Measurements from ENCODE around the gene HPCAL4. TPM values are rescaled to one million over a fixed set of nuclear protein-coding genes. Genes with fewer than 3 reads are reported as not detected.

Gene HPCAL4
- total and polyA plus RNA-seq, 7 experiments from 2014 or later: 2.9 to 49.0 (median 12.0) TPM

DNA sequence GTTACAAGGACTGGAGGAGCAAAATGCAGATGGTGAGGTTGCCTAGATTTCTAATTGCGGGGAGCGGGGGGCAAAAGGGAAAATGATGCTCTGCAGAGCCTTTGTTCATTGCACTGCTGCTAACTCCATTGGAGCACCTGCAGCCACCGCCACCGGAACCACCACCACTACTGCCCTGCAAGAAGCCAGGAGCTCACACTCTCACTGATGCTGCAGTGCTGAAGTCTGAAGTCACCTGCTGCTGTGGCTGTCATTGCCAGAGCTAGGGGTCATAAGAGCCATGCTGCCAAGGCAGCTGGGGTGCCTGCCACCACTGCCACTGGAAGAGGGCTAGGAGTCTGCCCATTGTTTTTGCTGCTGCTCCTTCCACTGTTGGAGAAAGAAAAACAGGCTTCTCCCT is 7.3 kb upstream of the HPCAL4 start:
- no peak overlapping the region for H3K4me3 ChIP-seq (ENCODE audit: low read length)
- H3K4me1 Mint-ChIP-seq: peaks cover 0 to 17% (median 0%) of the 10 kb centered on the region in 7 donors
- no peak overlapping the region for H3K27ac ChIP-seq (ENCODE audit: low read depth, low read length)
- H3K9me3 ChIP-seq (ENCODE audit: control insufficient read depth in 2 of 3, low read length in 3 of 3): no peaks in the 10 kb centered on the region
- no peaks in the 10 kb centered on the region for H3K27me3 ChIP-seq (ENCODE audit: control insufficient read depth in 2 of 2, insufficient read depth in 2 of 2, low read length in 2 of 2)
- ATAC-seq: no peak
- H3K36me3 ChIP-seq (ENCODE audit: control insufficient read depth in 2 of 3, insufficient read depth in 3 of 3, low read length in 3 of 3): no peaks in the 10 kb centered on the region
- no peak overlapping the region for H3K4me3 Mint-ChIP-seq
- ChIA-PET CTCF (interaction anchor here (1.3 kb wide), 1 partner anchor 14 kb away, joined by 6 read pairs; no protein-coding TSS in a partner anchor), POLR2A (no interaction called here)
- intact Hi-C loops (cut with micrococcal nuclease): no loop called here
- no peak overlapping the region for H3K27ac Mint-ChIP-seq
- no peak for DNase-seq
- no peaks in the 10 kb centered on the region for H3K9me3 Mint-ChIP-seq
- peaks cover 0 to 60% (median 10%) of the 10 kb centered on the region in 5 donors for H3K27me3 Mint-ChIP-seq
- no peaks in the 10 kb centered on the region for H3K36me3 Mint-ChIP-seq
- H3K4me1 ChIP-seq (ENCODE audit: control insufficient read depth in 2 of 2, insufficient read depth in 2 of 2, low read length in 2 of 2): no peaks in the 10 kb centered on the region

DNA sequence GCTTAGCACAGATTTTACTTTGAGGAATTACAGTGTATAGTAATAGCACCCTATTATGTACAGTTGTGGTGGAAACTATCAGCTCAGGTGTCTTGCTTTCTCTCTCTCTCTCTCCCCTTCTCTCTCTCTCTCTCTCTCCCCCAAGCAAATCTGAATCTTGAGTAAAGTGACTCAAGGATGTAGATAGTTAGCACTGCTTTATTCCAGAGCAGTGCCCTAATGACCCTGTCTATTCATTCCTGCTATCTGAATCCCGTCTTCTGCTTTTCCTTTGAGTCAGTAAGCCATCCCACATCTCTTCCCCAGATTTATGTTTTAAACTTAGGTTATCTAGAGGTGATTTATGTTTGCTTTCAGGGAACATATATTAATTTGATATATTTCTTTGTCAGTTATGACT is 5.2 kb upstream of the HPCAL4 start:
- H3K4me3 ChIP-seq (ENCODE audit: low read length): no peak overlapping the region
- H3K4me1 Mint-ChIP-seq: peaks cover 5 to 23% (median 8%) of the 10 kb centered on the region in 7 donors
- ATAC-seq (no peak), DNase-seq (no peak)
- H3K27ac Mint-ChIP-seq: peak overlapping the region in 1 of 9 donors; percentile 2
- no peaks in the 10 kb centered on the region for H3K9me3 Mint-ChIP-seq
- no peak overlapping the region for H3K4me3 Mint-ChIP-seq
- POLR2A ChIA-PET: no interaction called here
- peaks cover 0 to 66% (median 10%) of the 10 kb centered on the region in 5 donors for H3K27me3 Mint-ChIP-seq
- CTCF ChIA-PET: no interaction called here
- no peaks in the 10 kb centered on the region for H3K36me3 ChIP-seq (ENCODE audit: control insufficient read depth in 2 of 3, insufficient read depth in 3 of 3, low read length in 3 of 3)
- H3K27me3 ChIP-seq (ENCODE audit: control insufficient read depth in 2 of 2, insufficient read depth in 2 of 2, low read length in 2 of 2): no peaks in the 10 kb centered on the region
- no peak overlapping the region for H3K27ac ChIP-seq (ENCODE audit: low read depth, low read length)
- H3K4me1 ChIP-seq (ENCODE audit: control insufficient read depth in 2 of 2, insufficient read depth in 2 of 2, low read length in 2 of 2): peaks cover 8 to 16% of the 10 kb centered on the region in 2 donors
- intact Hi-C loops (cut with micrococcal nuclease): no loop called here
- H3K36me3 Mint-ChIP-seq: no peaks in the 10 kb centered on the region
- H3K9me3 ChIP-seq (ENCODE audit: control insufficient read depth in 2 of 3, low read length in 3 of 3): no peaks in the 10 kb centered on the region

DNA sequence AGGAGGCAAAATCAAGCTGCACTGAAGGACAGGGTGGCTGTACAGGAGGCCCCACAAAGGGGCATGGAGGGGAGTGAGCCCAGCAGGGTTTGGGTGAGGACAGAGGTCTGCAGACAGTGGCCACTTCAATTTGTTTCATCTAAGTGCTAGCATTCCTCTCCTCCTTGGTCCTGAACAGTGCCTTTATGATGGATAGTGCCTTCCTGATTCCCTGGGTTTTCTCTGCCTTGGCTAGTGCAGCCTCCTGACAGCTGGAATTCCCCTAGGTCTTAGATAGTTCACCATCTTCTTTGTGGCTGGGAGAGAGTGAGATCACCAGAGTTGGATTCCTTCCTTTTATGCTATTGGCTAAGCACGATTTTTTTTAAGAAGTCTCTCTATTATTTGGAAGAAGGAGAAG is 3.8 kb upstream of the HPCAL4 start:
- DNase-seq (no peak), ATAC-seq (no peak)
- no peaks in the 10 kb centered on the region for H3K9me3 Mint-ChIP-seq
- ChIA-PET POLR2A (interaction anchor here (0.9 to 6.2 kb wide), 2 partner anchors 14 to 23 kb away, joined by 5 to 76 read pairs; partner anchors contain the start of gene NT5C1A), CTCF (no interaction called here)
- H3K4me1 ChIP-seq (ENCODE audit: control insufficient read depth in 2 of 2, insufficient read depth in 2 of 2, low read length in 2 of 2): peaks cover 19 to 27% of the 10 kb centered on the region in 2 donors
- H3K27ac ChIP-seq (ENCODE audit: low read depth, low read length): no peak overlapping the region
- H3K36me3 Mint-ChIP-seq: no peaks in the 10 kb centered on the region
- H3K27me3 ChIP-seq (ENCODE audit: control insufficient read depth in 2 of 2, insufficient read depth in 2 of 2, low read length in 2 of 2): no peaks in the 10 kb centered on the region
- peak overlapping the region in 3 of 9 donors; percentile 24 to 66 (median 51) for H3K27ac Mint-ChIP-seq
- H3K4me1 Mint-ChIP-seq: peaks cover 15 to 35% (median 20%) of the 10 kb centered on the region in 7 donors
- intact Hi-C loops (cut with micrococcal nuclease): no loop called here
- H3K27me3 Mint-ChIP-seq: peaks cover 0 to 69% (median 7%) of the 10 kb centered on the region in 5 donors
- no peak overlapping the region for H3K4me3 Mint-ChIP-seq
- H3K4me3 ChIP-seq (ENCODE audit: low read length): no peak overlapping the region
- H3K36me3 ChIP-seq (ENCODE audit: control insufficient read depth in 2 of 3, insufficient read depth in 3 of 3, low read length in 3 of 3): no peaks in the 10 kb centered on the region
- no peaks in the 10 kb centered on the region for H3K9me3 ChIP-seq (ENCODE audit: control insufficient read depth in 2 of 3, low read length in 3 of 3)

DNA sequence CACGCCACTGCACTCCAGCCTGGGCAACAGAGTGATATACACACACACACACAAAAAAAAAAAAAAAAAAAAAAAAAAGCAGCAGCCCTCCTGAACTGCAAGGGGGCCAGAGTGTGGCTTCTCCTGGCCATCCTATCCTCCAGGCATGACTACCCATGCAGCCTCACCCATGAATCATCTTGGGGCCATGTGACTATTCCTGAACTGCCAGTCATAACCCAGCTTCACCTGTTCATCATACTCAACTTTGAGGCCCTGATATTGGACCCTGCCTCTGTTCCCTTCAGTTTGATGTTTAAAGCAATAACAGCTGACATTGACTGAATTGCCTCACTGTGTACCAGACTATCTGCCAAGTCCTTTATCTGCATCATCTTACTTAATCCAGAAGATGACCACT is 2.8 kb upstream of the HPCAL4 start:
- Histone ChIP-seq H3K9me3 (ENCODE audit: control insufficient read depth in 2 of 3, low read length in 3 of 3) (no peaks in the 10 kb centered on the region), H3K36me3 (ENCODE audit: control insufficient read depth in 2 of 3, insufficient read depth in 3 of 3, low read length in 3 of 3) (no peaks in the 10 kb centered on the region), H3K27ac (ENCODE audit: low read depth, low read length) (no peak overlapping the region), H3K27me3 (ENCODE audit: control insufficient read depth in 2 of 2, insufficient read depth in 2 of 2, low read length in 2 of 2) (no peaks in the 10 kb centered on the region), H3K4me3 (ENCODE audit: low read length) (no peak overlapping the region), H3K4me1 (ENCODE audit: control insufficient read depth in 2 of 2, insufficient read depth in 2 of 2, low read length in 2 of 2) (peaks cover 21 to 32% of the 10 kb centered on the region in 2 donors)
- H3K9me3 Mint-ChIP-seq: no peaks in the 10 kb centered on the region
- H3K27me3 Mint-ChIP-seq: peaks cover 0 to 74% (median 2%) of the 10 kb centered on the region in 5 donors
- H3K4me3 Mint-ChIP-seq: peak overlapping the region in 1 of 10 donors; percentile 29
- ChIA-PET POLR2A (interaction anchor here (1.1 to 6.2 kb wide), 2 partner anchors 13 to 45 kb away, joined by 3 to 76 read pairs; no protein-coding TSS in a partner anchor), CTCF (no interaction called here)
- ATAC-seq (no peak), DNase-seq (no peak)
- no peaks in the 10 kb centered on the region for H3K36me3 Mint-ChIP-seq
- intact Hi-C loops (cut with micrococcal nuclease): loop anchor here (5.0 kb wide), 3 partner anchors 208 to 838 kb away; partner anchors contain the start of genes MYCBP (in 1 of the 2), MYCL (in 1 of the 2) and ZNF684 (in 1 of the 2)
- peaks cover 18 to 42% (median 22%) of the 10 kb centered on the region in 7 donors for H3K4me1 Mint-ChIP-seq
- H3K27ac Mint-ChIP-seq: peak overlapping the region in 3 of 9 donors; percentile 3 to 66 (median 51)

DNA sequence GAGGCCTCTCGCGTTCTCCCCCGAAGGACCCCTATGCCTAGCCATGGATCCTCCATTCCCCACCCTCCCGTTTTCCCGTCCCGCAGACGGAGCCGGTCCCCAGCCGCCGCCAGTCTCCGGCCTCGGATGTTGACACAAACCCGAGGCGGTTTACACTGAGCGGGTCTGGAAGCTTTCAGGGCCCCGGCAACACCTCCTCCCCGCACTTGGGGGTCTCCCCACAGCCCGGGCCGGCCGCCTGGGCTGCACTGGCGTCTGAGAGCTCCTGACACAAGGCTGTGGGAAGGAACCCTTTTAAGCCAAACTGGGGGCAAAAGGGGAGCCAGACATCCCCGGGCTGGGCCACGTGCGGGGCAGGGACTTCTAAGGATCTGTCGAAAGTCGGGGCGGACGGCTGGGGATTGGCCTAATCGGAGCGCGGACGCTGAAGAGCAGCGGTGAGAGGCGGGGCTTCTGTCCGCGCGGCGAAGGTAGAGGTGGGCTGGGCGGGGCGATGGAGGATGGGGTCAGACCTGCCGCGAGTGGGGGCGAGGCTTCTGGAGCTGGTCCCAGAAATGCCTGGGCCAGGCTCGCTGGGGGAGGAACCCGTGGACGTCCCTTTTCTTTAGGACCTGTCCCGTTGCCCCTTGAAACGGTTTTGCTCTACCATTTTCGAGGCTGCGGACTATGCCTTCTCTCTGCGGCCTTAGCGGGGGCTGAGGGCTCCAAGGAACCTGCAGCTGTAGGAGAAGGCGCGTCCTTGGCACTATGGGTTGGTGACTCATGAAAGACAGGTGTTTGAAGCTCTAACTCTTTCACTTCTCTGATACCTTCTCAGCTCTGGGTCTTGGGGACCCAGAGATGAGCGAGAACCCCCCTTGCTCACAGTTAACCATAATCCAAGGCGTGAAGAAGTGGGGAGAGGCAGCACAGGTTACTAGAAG is 1.2 kb upstream of the HPCAL4 start:
- Mint-ChIP-seq H3K27ac (peak overlapping the region; percentile 60 to 93 (median 83)), H3K4me1 (peaks cover 22 to 48% (median 28%) of the 10 kb centered on the region in 7 donors), H3K9me3 (no peaks in the 10 kb centered on the region), H3K4me3 (peak overlapping the region; percentile 71 to 90 (median 86)), H3K36me3 (no peaks in the 10 kb centered on the region), H3K27me3 (peaks cover 0 to 70% (median 11%) of the 10 kb centered on the region in 5 donors)
- peak in 4 of 9 donors; percentile 18 to 43 (median 26) for DNase-seq
- Histone ChIP-seq H3K27me3 (ENCODE audit: control insufficient read depth in 2 of 2, insufficient read depth in 2 of 2, low read length in 2 of 2) (no peaks in the 10 kb centered on the region), H3K4me1 (ENCODE audit: control insufficient read depth in 2 of 2, insufficient read depth in 2 of 2, low read length in 2 of 2) (peaks cover 21 to 36% of the 10 kb centered on the region in 2 donors), H3K36me3 (ENCODE audit: control insufficient read depth in 2 of 3, insufficient read depth in 3 of 3, low read length in 3 of 3) (no peaks in the 10 kb centered on the region), H3K27ac (ENCODE audit: low read depth, low read length) (peak overlapping the region; percentile 69), H3K4me3 (ENCODE audit: low read length) (peak overlapping the region; percentile 89), H3K9me3 (ENCODE audit: control insufficient read depth in 2 of 3, low read length in 3 of 3) (no peaks in the 10 kb centered on the region)
- intact Hi-C loops (cut with micrococcal nuclease): loop anchor here (1.0 to 5.0 kb wide), 4 partner anchors 8 to 840 kb away; partner anchors contain the start of genes MYCBP (in 1 of the 2), MYCL (in 1 of the 2) and ZNF684 (in 1 of the 2)
- ATAC-seq: no peak
- POLR2A ChIA-PET: interaction anchor here (0.5 to 6.2 kb wide), 14 partner anchors 10 to 821 kb away, joined by 3 to 76 read pairs (median 3); partner anchors contain the start of genes NT5C1A and PPIE
- CTCF ChIA-PET: interaction anchor here (1.0 to 2.5 kb wide), 4 partner anchors 13 to 88 kb away, joined by 3 to 19 read pairs (median 4); partner anchors contain the start of gene NT5C1A

DNA sequence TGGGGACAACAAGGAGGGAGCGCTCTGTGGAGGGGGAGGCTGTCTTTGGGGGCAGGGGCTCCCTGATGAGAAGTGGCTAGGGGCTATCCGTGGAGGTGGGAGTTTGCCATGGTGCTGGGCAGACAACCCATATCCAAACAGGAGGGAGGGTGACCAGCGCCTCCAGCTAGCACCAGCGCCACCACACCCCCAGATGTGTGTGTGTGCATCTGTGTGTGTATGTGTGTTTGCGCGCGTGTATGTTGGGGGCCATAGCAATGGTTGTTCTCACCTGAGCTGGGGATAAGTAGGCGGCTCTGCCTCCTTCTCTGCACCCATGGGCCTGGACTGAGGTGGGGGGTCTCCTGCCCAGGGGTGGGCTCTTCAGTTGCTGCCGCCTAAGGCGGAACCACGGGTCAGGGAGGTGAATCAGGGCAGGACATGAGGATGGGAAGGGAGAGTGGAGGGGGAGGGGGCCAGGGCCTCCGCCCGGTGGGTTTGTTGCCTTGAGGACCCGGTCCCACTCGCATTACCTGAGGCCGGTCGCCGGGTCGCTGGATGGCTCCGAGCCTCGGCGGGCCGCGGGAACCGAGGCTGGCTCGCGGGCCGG is 345 bp downstream of the HPCAL4 start:
- H3K9me3 ChIP-seq (ENCODE audit: control insufficient read depth in 2 of 3, low read length in 3 of 3): no peaks in the 10 kb centered on the region
- ATAC-seq: no peak
- peak overlapping the region; percentile 89 for H3K4me3 ChIP-seq (ENCODE audit: low read length)
- Mint-ChIP-seq H3K4me3 (peak overlapping the region; percentile 69 to 90 (median 86)), H3K27ac (peak overlapping the region; percentile 47 to 92 (median 84)), H3K9me3 (no peaks in the 10 kb centered on the region), H3K4me1 (peaks cover 22 to 48% (median 28%) of the 10 kb centered on the region in 7 donors), H3K36me3 (peaks cover 0 to 4% (median 0%) of the 10 kb centered on the region in 5 donors), H3K27me3 (peaks cover 0 to 65% (median 13%) of the 10 kb centered on the region in 5 donors)
- ChIA-PET POLR2A (interaction anchor here (0.6 to 6.2 kb wide), 7 partner anchors 9 to 48 kb away, joined by 3 to 76 read pairs (median 11); partner anchors contain the start of genes NT5C1A and PPIE), CTCF (interaction anchor here (0.5 to 2.5 kb wide), 5 partner anchors 18 to 1697 kb away, joined by 3 to 19 read pairs (median 4); partner anchors contain the start of gene NT5C1A)
- peak overlapping the region; percentile 69 for H3K27ac ChIP-seq (ENCODE audit: low read depth, low read length)
- intact Hi-C loops (cut with micrococcal nuclease): loop anchor here (1.0 to 5.0 kb wide), 9 partner anchors 10 to 841 kb away; partner anchors contain the start of genes PPIE (in 2 of the 2), CAP1 (in 1 of the 2), MYCBP (in 1 of the 2) and MYCL (in 1 of the 2)
- no peaks in the 10 kb centered on the region for H3K27me3 ChIP-seq (ENCODE audit: control insufficient read depth in 2 of 2, insufficient read depth in 2 of 2, low read length in 2 of 2)
- no peaks in the 10 kb centered on the region for H3K36me3 ChIP-seq (ENCODE audit: control insufficient read depth in 2 of 3, insufficient read depth in 3 of 3, low read length in 3 of 3)
- peaks cover 21 to 36% of the 10 kb centered on the region in 2 donors for H3K4me1 ChIP-seq (ENCODE audit: control insufficient read depth in 2 of 2, insufficient read depth in 2 of 2, low read length in 2 of 2)
- peak in 2 of 9 donors; percentile 11 to 18 for DNase-seq
